GM23338 (cell line): ENCODE results near the gene AKT2. TPM values are rescaled to one million over a fixed set of nuclear protein-coding genes. Genes with fewer than 3 reads are reported as not detected.

Source experiments
- ATAC-seq: fragments of 200-7000 bp; cut with Tn5 transposase; 3 replicates; pipeline ENCODE4 v1.9.1; 2020
- DNase-seq: peaks from one replicate; pipeline ENCODE4 v3.0.0-alpha.2; 2015; ENCODE audit warnings: low spot score
- H2AFZ ChIP-seq: fragments of 200-600 bp; sonication (generic); 2 replicates; pipeline ENCODE4 v1.8.0; 2016; ENCODE audit warnings: antibody characterized with exemption, mild to moderate bottlenecking, moderate library complexity
- H3F3A ChIP-seq: fragments of 200-600 bp; sonication (generic); replicated peaks from 2 replicates; pipeline ENCODE4 v1.8.0; 2017; ENCODE audit warnings: antibody characterized with exemption, mixed run types, low read depth
- H3K27ac ChIP-seq: fragments of 200-600 bp; sonication (generic); 2 replicates; pipeline ENCODE4 v1.6.1; 2016; ENCODE audit warnings: low read depth
- H3K27me3 ChIP-seq: fragments of 200-600 bp; sonication (generic); 2 replicates; pipeline ENCODE4 v1.8.0; 2016; ENCODE audit warnings: mild to moderate bottlenecking, mixed run types, moderate library complexity; ENCODE audit not compliant: insufficient read depth
- H3K36me3 ChIP-seq: fragments of 200-600 bp; sonication (generic); 2 replicates; pipeline ENCODE4 v1.8.0; 2016; ENCODE audit warnings: mild to moderate bottlenecking; ENCODE audit not compliant: insufficient read depth
- H3K4me1 ChIP-seq: fragments of 200-600 bp; sonication (generic); 2 replicates; pipeline ENCODE4 v1.8.0; 2016; ENCODE audit warnings: mild to moderate bottlenecking, moderate library complexity; ENCODE audit not compliant: insufficient read depth
- H3K4me2 ChIP-seq: fragments of 200-600 bp; sonication (generic); 2 replicates; pipeline ENCODE4 v1.7.1; 2017; ENCODE audit warnings: mixed run types
- H3K4me3 ChIP-seq: fragments of 200-600 bp; sonication (generic); 2 replicates; pipeline ENCODE4 v1.6.1; 2016; ENCODE audit warnings: mixed run types
- H3K79me2 ChIP-seq: fragments of 200-600 bp; sonication (generic); replicated peaks from 2 replicates; pipeline ENCODE4 v1.8.0; 2017; ENCODE audit warnings: mild to moderate bottlenecking; ENCODE audit not compliant: insufficient read depth
- H3K9me2 ChIP-seq: fragments of 200-600 bp; sonication (generic); 2 replicates; pipeline ENCODE4 v1.8.0; 2017; ENCODE audit not compliant: insufficient read depth
- H4K20me1 ChIP-seq: fragments of 200-600 bp; sonication (generic); replicated peaks from 2 replicates; pipeline ENCODE4 v1.8.0; 2017; ENCODE audit warnings: mild to moderate bottlenecking; ENCODE audit not compliant: insufficient read depth
- H3K27ac Mint-ChIP-seq: 2 replicates; pipeline ENCODE4 v1.8.0; 2020; ENCODE audit warnings: inconsistent platforms, mild to moderate bottlenecking, moderate library complexity, mixed read lengths
- H3K27me3 Mint-ChIP-seq: 3 replicates; pipeline ENCODE4 v1.8.0; 2022; ENCODE audit warnings: low read depth, mild to moderate bottlenecking, moderate library complexity, mixed read lengths, inconsistent platforms; ENCODE audit not compliant: insufficient read depth, poor library complexity
- H3K36me3 Mint-ChIP-seq: 3 replicates; pipeline ENCODE4 v1.8.0; 2021; ENCODE audit warnings: low read depth, mild to moderate bottlenecking, inconsistent platforms, moderate library complexity, mixed read lengths
- H3K4me1 Mint-ChIP-seq: 3 replicates; pipeline ENCODE4 v1.8.0; 2020; ENCODE audit warnings: mild to moderate bottlenecking, inconsistent platforms, mixed read lengths
- H3K4me3 Mint-ChIP-seq: 3 replicates; pipeline ENCODE4 v1.8.0; 2021; ENCODE audit warnings: moderate library complexity, mild to moderate bottlenecking, inconsistent platforms, mixed read lengths
- H3K9me3 Mint-ChIP-seq: 3 replicates; pipeline ENCODE4 v1.8.0; 2020; ENCODE audit warnings: moderate library complexity, mild to moderate bottlenecking, inconsistent platforms, mixed read lengths
- ZNF331 ChIP-seq: fragments of 250-450 bp; sonication (Bioruptor Pico); IDR thresholded peaks from 2 replicates; pipeline ENCODE4 v1.5.0; 2020; ENCODE audit warnings: low read depth, mild to moderate bottlenecking, moderate library complexity
- polyA plus RNA-seq: library from polyadenylated mRNA; unstranded; fragments of >200 nt; fragmentation: Nextera tagmentation; extraction: Ambion mirVana; gene quantifications from 2 replicates; pipeline ENCODE4 v1.2.1, GENCODE V29; 2016
- total RNA-seq: library from RNA; depleted of rRNA; stranded (reverse); fragments of >200 nt; shearing (Covaris generic); gene quantifications from 2 replicates; pipeline ENCODE4 v1.2.3, GENCODE V29; 2014
- TF ChIP-seq, protein P1 (sequence below): IDR thresholded peaks from one replicate; pipeline ENCODE4 v1.6.1; 2018; ENCODE audit warnings: antibody characterized with exemption; ENCODE audit not compliant: unreplicated experiment
- TF ChIP-seq, protein P2 (sequence below): fragments of 250-450 bp; sonication (Bioruptor Pico); IDR thresholded peaks from 2 replicates; pipeline ENCODE4 v1.5.0; 2020; ENCODE audit warnings: mild to moderate bottlenecking, moderate library complexity

AKT2 gene
- total and polyA plus RNA-seq, 2 experiments from 2014 or later = 17.6 to 123 TPM

DNA sequence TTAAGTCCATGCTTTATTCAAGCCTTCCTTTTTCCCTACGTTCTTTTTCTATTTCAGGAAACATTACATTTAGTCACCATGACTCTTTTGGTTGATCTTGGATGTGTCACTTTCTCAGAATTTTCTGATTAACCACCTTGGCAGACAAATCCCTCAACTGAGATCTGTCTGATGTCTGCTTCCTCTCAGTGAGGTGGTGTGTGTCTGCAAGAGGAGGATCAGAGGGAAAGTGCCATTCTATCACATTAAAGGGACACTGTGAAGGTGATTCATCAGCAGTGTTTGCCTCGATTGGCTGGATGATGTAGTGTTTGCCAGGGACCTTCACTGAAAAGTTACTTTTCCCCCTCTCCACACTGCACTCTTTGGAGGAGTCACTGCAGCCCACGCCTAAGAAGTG lies 55.7 kb downstream of the AKT2 start (continued):
- TF ChIP-seq, protein P1, sequence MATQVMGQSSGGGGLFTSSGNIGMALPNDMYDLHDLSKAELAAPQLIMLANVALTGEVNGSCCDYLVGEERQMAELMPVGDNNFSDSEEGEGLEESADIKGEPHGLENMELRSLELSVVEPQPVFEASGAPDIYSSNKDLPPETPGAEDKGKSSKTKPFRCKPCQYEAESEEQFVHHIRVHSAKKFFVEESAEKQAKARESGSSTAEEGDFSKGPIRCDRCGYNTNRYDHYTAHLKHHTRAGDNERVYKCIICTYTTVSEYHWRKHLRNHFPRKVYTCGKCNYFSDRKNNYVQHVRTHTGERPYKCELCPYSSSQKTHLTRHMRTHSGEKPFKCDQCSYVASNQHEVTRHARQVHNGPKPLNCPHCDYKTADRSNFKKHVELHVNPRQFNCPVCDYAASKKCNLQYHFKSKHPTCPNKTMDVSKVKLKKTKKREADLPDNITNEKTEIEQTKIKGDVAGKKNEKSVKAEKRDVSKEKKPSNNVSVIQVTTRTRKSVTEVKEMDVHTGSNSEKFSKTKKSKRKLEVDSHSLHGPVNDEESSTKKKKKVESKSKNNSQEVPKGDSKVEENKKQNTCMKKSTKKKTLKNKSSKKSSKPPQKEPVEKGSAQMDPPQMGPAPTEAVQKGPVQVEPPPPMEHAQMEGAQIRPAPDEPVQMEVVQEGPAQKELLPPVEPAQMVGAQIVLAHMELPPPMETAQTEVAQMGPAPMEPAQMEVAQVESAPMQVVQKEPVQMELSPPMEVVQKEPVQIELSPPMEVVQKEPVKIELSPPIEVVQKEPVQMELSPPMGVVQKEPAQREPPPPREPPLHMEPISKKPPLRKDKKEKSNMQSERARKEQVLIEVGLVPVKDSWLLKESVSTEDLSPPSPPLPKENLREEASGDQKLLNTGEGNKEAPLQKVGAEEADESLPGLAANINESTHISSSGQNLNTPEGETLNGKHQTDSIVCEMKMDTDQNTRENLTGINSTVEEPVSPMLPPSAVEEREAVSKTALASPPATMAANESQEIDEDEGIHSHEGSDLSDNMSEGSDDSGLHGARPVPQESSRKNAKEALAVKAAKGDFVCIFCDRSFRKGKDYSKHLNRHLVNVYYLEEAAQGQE = no peak

DNA sequence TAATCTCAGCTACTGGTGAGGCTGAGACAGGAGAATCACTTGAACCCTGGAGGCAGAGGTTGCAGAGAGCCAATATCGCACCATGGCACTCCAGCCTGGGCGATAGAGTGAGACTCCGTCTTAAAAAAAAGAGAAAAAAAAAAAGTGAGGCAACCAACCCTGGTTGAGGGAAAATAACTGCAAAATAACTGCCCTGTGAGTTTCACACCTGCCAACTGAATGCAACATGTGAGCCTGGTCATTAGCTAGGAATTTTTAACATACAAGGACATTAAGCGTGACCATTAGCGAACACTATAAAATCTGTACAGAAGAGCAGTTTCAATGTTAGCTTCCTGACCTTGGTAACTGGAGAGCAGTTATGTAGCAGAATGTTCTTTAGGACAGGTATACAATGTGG lies 56.3 kb downstream of the AKT2 start:
- H2AFZ ChIP-seq = no peak overlapping the region
- no peak overlapping the region for H3K4me2 ChIP-seq
- no peak overlapping the region for H3K27ac Mint-ChIP-seq
- no peaks in the 10 kb centered on the region for H4K20me1 ChIP-seq
- no peaks in the 10 kb centered on the region for H3K79me2 ChIP-seq
- H3K4me1 ChIP-seq = peaks cover 31% of the 10 kb centered on the region
- H3K4me1 Mint-ChIP-seq = peaks cover 38% of the 10 kb centered on the region
- no peaks in the 10 kb centered on the region for H3K36me3 ChIP-seq
- TF ChIP-seq, protein P2, sequence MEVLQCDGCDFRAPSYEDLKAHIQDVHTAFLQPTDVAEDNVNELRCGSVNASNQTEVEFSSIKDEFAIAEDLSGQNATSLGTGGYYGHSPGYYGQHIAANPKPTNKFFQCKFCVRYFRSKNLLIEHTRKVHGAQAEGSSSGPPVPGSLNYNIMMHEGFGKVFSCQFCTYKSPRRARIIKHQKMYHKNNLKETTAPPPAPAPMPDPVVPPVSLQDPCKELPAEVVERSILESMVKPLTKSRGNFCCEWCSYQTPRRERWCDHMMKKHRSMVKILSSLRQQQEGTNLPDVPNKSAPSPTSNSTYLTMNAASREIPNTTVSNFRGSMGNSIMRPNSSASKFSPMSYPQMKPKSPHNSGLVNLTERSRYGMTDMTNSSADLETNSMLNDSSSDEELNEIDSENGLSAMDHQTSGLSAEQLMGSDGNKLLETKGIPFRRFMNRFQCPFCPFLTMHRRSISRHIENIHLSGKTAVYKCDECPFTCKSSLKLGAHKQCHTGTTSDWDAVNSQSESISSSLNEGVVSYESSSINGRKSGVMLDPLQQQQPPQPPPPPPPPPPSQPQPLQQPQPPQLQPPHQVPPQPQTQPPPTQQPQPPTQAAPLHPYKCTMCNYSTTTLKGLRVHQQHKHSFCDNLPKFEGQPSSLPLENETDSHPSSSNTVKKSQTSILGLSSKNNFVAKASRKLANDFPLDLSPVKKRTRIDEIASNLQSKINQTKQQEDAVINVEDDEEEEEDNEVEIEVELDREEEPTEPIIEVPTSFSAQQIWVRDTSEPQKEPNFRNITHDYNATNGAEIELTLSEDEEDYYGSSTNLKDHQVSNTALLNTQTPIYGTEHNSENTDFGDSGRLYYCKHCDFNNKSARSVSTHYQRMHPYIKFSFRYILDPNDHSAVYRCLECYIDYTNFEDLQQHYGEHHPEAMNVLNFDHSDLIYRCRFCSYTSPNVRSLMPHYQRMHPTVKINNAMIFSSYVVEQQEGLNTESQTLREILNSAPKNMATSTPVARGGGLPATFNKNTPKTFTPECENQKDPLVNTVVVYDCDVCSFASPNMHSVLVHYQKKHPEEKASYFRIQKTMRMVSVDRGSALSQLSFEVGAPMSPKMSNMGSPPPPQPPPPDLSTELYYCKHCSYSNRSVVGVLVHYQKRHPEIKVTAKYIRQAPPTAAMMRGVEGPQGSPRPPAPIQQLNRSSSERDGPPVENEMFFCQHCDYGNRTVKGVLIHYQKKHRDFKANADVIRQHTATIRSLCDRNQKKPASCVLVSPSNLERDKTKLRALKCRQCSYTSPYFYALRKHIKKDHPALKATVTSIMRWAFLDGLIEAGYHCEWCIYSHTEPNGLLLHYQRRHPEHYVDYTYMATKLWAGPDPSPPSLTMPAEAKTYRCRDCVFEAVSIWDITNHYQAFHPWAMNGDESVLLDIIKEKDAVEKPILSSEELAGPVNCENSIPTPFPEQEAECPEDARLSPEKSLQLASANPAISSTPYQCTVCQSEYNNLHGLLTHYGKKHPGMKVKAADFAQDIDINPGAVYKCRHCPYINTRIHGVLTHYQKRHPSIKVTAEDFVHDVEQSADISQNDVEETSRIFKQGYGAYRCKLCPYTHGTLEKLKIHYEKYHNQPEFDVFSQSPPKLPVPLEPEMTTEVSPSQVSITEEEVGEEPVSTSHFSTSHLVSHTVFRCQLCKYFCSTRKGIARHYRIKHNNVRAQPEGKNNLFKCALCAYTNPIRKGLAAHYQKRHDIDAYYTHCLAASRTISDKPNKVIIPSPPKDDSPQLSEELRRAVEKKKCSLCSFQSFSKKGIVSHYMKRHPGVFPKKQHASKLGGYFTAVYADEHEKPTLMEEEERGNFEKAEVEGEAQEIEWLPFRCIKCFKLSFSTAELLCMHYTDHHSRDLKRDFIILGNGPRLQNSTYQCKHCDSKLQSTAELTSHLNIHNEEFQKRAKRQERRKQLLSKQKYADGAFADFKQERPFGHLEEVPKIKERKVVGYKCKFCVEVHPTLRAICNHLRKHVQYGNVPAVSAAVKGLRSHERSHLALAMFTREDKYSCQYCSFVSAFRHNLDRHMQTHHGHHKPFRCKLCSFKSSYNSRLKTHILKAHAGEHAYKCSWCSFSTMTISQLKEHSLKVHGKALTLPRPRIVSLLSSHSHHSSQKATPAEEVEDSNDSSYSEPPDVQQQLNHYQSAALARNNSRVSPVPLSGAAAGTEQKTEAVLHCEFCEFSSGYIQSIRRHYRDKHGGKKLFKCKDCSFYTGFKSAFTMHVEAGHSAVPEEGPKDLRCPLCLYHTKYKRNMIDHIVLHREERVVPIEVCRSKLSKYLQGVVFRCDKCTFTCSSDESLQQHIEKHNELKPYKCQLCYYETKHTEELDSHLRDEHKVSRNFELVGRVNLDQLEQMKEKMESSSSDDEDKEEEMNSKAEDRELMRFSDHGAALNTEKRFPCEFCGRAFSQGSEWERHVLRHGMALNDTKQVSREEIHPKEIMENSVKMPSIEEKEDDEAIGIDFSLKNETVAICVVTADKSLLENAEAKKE (CRISPR knock-in tag) = no peak
- TF ChIP-seq ZNF331 (CRISPR knock-in tag) = no peak
- H3K9me2 ChIP-seq = no peaks in the 10 kb centered on the region
- H3K4me3 Mint-ChIP-seq = no peak overlapping the region
- H3K27me3 ChIP-seq = peaks cover 37% of the 10 kb centered on the region
- H3K9me3 Mint-ChIP-seq = peaks cover 3% of the 10 kb centered on the region; the same call in 1 of the 3 replicates
- ATAC-seq (no peak), DNase-seq (no peak)
- no peak overlapping the region for H3K4me3 ChIP-seq
- H3F3A ChIP-seq = peaks cover 3% of the 10 kb centered on the region; the same call in 1 of the 2 replicates
- H3K36me3 Mint-ChIP-seq = no peaks in the 10 kb centered on the region; the same call in 2 of the 3 replicates
- H3K27ac ChIP-seq = no peak overlapping the region
- peaks cover 40% of the 10 kb centered on the region for H3K27me3 Mint-ChIP-seq
